Liver (tissue), 9 donors: Measurements from ENCODE around the gene COL23A1. TPM values are rescaled to one million over a fixed set of nuclear protein-coding genes. Genes with fewer than 3 reads are reported as not detected.

Experiments used
- DNase-seq: peaks from one replicate; pipeline ENCODE4 v3.0.0-alpha.2; 2017; ENCODE audit warnings: low spot score
- H3K27ac ChIP-seq, 2 donors: one replicate each; pipeline ENCODE4 v1.7.0; 2013; ENCODE audit warnings: inconsistent platforms in 2 of 2, low read length in 2 of 2, control low read depth in 1 of 2, low read depth in 1 of 2, mild to moderate bottlenecking in 1 of 2
- H3K27me3 ChIP-seq, 4 donors: one replicate each; pipeline versions ENCODE4 v1.6.1 to v1.7.0; 2013; ENCODE audit warnings: low read length in 3 of 4, inconsistent platforms in 1 of 4, mild to moderate bottlenecking in 1 of 4, moderate library complexity in 1 of 4; ENCODE audit not compliant: control insufficient read depth in 4 of 4, insufficient read depth in 4 of 4
- H3K36me3 ChIP-seq, 4 donors: one replicate each; pipeline versions ENCODE4 v1.6.1 to v1.7.0; 2013; ENCODE audit warnings: low read length in 3 of 4, mild to moderate bottlenecking in 3 of 4, low read depth in 1 of 4, moderate library complexity in 1 of 4; ENCODE audit not compliant: control insufficient read depth in 4 of 4, insufficient read depth in 3 of 4
- H3K4me1 ChIP-seq, 4 donors: one replicate each; pipeline versions ENCODE4 v1.6.1 to v1.7.0; 2013; ENCODE audit warnings: low read length in 3 of 4, mild to moderate bottlenecking in 3 of 4, moderate library complexity in 1 of 4; ENCODE audit not compliant: control insufficient read depth in 4 of 4, insufficient read depth in 4 of 4
- H3K4me3 ChIP-seq, 3 donors: one replicate each; pipeline versions ENCODE4 v1.6.1 to v1.7.0; 2013; ENCODE audit warnings: low read length in 3 of 3, control low read depth in 1 of 3, low read depth in 1 of 3, mild to moderate bottlenecking in 1 of 3
- H3K9ac ChIP-seq, 2 donors: one replicate each; pipeline ENCODE4 v1.7.0; 2013; ENCODE audit warnings: low read length in 2 of 2, mild to moderate bottlenecking in 2 of 2, moderate library complexity in 2 of 2, control low read depth in 1 of 2, low read depth in 1 of 2
- H3K9me3 ChIP-seq, 4 donors: one replicate each; pipeline versions ENCODE4 v1.6.1 to v1.7.0; 2013; ENCODE audit warnings: low read length in 3 of 4; ENCODE audit not compliant: control insufficient read depth in 4 of 4
- CTCF ChIP-seq: fragments of 150-350 bp; IDR thresholded peaks from 2 replicates; pipeline ENCODE4 v1.5.1; 2017; ENCODE audit warnings: improper control_type of control experiment, low read depth, low read length; ENCODE audit not compliant: missing input control
- EGR1 ChIP-seq, 2 donors: IDR thresholded peaks; 2 replicates each; pipeline ENCODE4 v1.6.1; 2016 to 2018; ENCODE audit warnings: antibody characterized with exemption in 2 of 2, low read depth in 2 of 2
- FOXA1 ChIP-seq: IDR thresholded peaks from 2 replicates; pipeline ENCODE4 v1.6.1; 2016; ENCODE audit warnings: antibody characterized with exemption
- FOXA2 ChIP-seq: IDR thresholded peaks from 2 replicates; pipeline ENCODE4 v1.6.1; 2016; ENCODE audit warnings: antibody characterized with exemption
- HNF4A ChIP-seq, 2 donors: conservative IDR thresholded peaks; 2 replicates each; pipeline ENCODE4 v1.6.1; 2016; ENCODE audit warnings: antibody characterized with exemption in 2 of 2, mild to moderate bottlenecking in 2 of 2
- HNF4G ChIP-seq: IDR thresholded peaks from 2 replicates; pipeline ENCODE4 v1.6.1; 2016; ENCODE audit warnings: antibody characterized with exemption
- JUND ChIP-seq, 2 donors: IDR thresholded peaks; 2 replicates each; pipeline ENCODE4 v1.6.1; 2016; ENCODE audit warnings: antibody characterized with exemption in 2 of 2
- MAX ChIP-seq: IDR thresholded peaks from 2 replicates; pipeline ENCODE4 v1.6.1; 2016; ENCODE audit warnings: antibody characterized with exemption
- NR2F2 ChIP-seq: IDR thresholded peaks from 2 replicates; pipeline ENCODE4 v1.6.1; 2016; ENCODE audit warnings: antibody characterized with exemption
- RAD21 ChIP-seq, 2 donors: IDR thresholded peaks; 2 replicates each; pipeline ENCODE4 v1.6.1; 2016; ENCODE audit warnings: antibody characterized with exemption in 2 of 2, mild to moderate bottlenecking in 2 of 2
- RXRA ChIP-seq, 2 donors: IDR thresholded peaks; 2 replicates each; pipeline ENCODE4 v1.6.1; 2017 to 2018; ENCODE audit warnings: antibody characterized with exemption in 2 of 2, mild to moderate bottlenecking in 1 of 2
- SP1 ChIP-seq: IDR thresholded peaks from 2 replicates; pipeline ENCODE4 v1.6.1; 2018; ENCODE audit warnings: antibody characterized with exemption, mild to moderate bottlenecking
- YY1 ChIP-seq: IDR thresholded peaks from 2 replicates; pipeline ENCODE4 v1.6.1; 2016; ENCODE audit warnings: antibody characterized with exemption, mild to moderate bottlenecking
- ZBTB33 ChIP-seq: IDR thresholded peaks from 2 replicates; pipeline ENCODE4 v1.6.1; 2016; ENCODE audit warnings: antibody characterized with exemption
- WGBS: extraction: QIAGEN DNeasy Blood & Tissue Kit; methylation state at CpG from one replicate; pipeline ENCODE4 v1.1.7; 2013; 5-methylcytosine and 5-hydroxymethylcytosine counted together
- polyA plus RNA-seq, 2 donors: library from polyadenylated mRNA; stranded (reverse) in 1 of 2; unstranded in 1 of 2; fragments of 200-250 nt in 1 of 2; fragments of >200 nt in 1 of 2; fragmentation: Nextera tagmentation in 1 of 2; extraction: Ambion mirVana in 1 of 2; gene quantifications; one replicate each; pipeline versions ENCODE4 v1.2.1 to v1.2.3, GENCODE V29; 2013 to 2015
- total RNA-seq, 2 donors: library from RNA; depleted of rRNA; stranded (reverse); fragments of >200 nt; gene quantifications; one replicate each; pipeline ENCODE4 v1.2.3, GENCODE V29; 2014
- donor health status: healthy.
- donor health status: healthy.
- donor health status: healthy.
- donor health status: healthy.
- donor health status: healthy.

COL23A1 gene
- total and polyA plus RNA-seq, 4 donors: 0.08 to 1.4 (median 0.27) TPM

GRCh38 chr5:178462816-178463215 is 127.4 kb downstream of the COL23A1 start:
- Histone ChIP-seq H3K27ac (no peak overlapping the region), H3K9me3 (no peaks in the 10 kb centered on the region), H3K27me3 (no peaks in the 10 kb centered on the region), H3K4me3 (no peak overlapping the region), H3K9ac (no peak overlapping the region), H3K36me3 (no peaks in the 10 kb centered on the region), H3K4me1 (peaks cover 0 to 5% (median 2%) of the 10 kb centered on the region in 4 donors)
- TF ChIP-seq EGR1 (IDR thresholded peaks at IDR 0.05; ENCODE audit: low read depth in 2 of 2) (no peak), ZBTB33 (no peak), FOXA1 (no peak), SP1 (no peak), HNF4G (no peak), RXRA (IDR thresholded peaks at IDR 0.05) (no peak), HNF4A (conservative IDR thresholded peaks at IDR 0.05) (no peak), MAX (no peak), NR2F2 (no peak), JUND (IDR thresholded peaks at IDR 0.05) (no peak)
- no peak for DNase-seq
- 92% methylated on average over 13 of the region's 13 CpGs for WGBS

- Histone ChIP-seq H3K36me3 (no peaks in the 10 kb centered on the region), H3K27me3 (no peaks in the 10 kb centered on the region), H3K27ac (no peak overlapping the region), H3K9me3 (no peaks in the 10 kb centered on the region), H3K4me3 (no peak overlapping the region), H3K4me1 (peaks cover 0 to 5% (median 2%) of the 10 kb centered on the region in 4 donors), H3K9ac (no peak overlapping the region)
- no peak for DNase-seq
- TF ChIP-seq EGR1 (IDR thresholded peaks at IDR 0.05; ENCODE audit: low read depth in 2 of 2): no peak
- TF ChIP-seq CTCF: no peak
- TF ChIP-seq YY1: no peak
Measured at GRCh38 chr5:178462076-178462475, 128.1 kb downstream of the COL23A1 start.

GRCh38 chr5:178461004-178461730 is 129.0 kb downstream of the COL23A1 start:
- no peak overlapping the region for H3K9ac ChIP-seq
- no peak overlapping the region for H3K4me3 ChIP-seq
- H3K36me3 ChIP-seq: no peaks in the 10 kb centered on the region
- 28% methylated on average over 12 of the region's 12 CpGs for WGBS
- H3K4me1 ChIP-seq: peaks cover 0 to 5% (median under 1%) of the 10 kb centered on the region in 4 donors
- H3K9me3 ChIP-seq: no peaks in the 10 kb centered on the region
- TF ChIP-seq RXRA (IDR thresholded peaks at IDR 0.05) (peak; percentile 28 to 36), FOXA1 (no peak), NR2F2 (peak; percentile 22), CTCF (peak; percentile 77), FOXA2 (no peak), RAD21 (IDR thresholded peaks at IDR 0.05) (peak; percentile 82 to 89)
- H3K27ac ChIP-seq: no peak overlapping the region
- DNase-seq: peak; percentile 93
- no peaks in the 10 kb centered on the region for H3K27me3 ChIP-seq
